Type B pancreatic cell (in vitro differentiated cells): ENCODE results near the gene ARHGEF7. TPM values are rescaled to one million over a fixed set of nuclear protein-coding genes. Genes with fewer than 3 reads are reported as not detected.

Source experiments
- DNase-seq: peaks from one replicate; pipeline ENCODE4 v3.0.0; 2021; ENCODE audit warnings: mixed read lengths; ENCODE audit not compliant: unreplicated experiment; ENCODE audit errors: extremely low spot score
- H3K27ac Mint-ChIP-seq: 2 replicates; pipeline ENCODE4 v1.8.0; 2021; ENCODE audit warnings: mild to moderate bottlenecking, mixed read lengths
- H3K27me3 Mint-ChIP-seq: 2 replicates; pipeline ENCODE4 v1.8.0; 2021; ENCODE audit warnings: mixed read lengths
- H3K36me3 Mint-ChIP-seq: 2 replicates; pipeline ENCODE4 v1.8.0; 2021; ENCODE audit warnings: mixed read lengths
- H3K4me1 Mint-ChIP-seq: one replicate; pipeline ENCODE4 v1.8.0; 2021; ENCODE audit warnings: mixed read lengths; ENCODE audit not compliant: unreplicated experiment
- H3K4me3 Mint-ChIP-seq: 2 replicates; pipeline ENCODE4 v1.8.0; 2021; ENCODE audit warnings: mild to moderate bottlenecking, mixed read lengths
- H3K9me3 Mint-ChIP-seq: 2 replicates; pipeline ENCODE4 v1.8.0; 2021; ENCODE audit warnings: mixed read lengths
- total RNA-seq: library from RNA; stranded (reverse); gene quantifications from 2 replicates; pipeline ENCODE4 v1.2.1, GENCODE V29; 2021; ENCODE audit warnings: low replicate concordance
- TF ChIP-seq, protein P1 (sequence below): fragments of 200-600 bp; sonication (generic); conservative IDR thresholded peaks from 2 replicates; pipeline ENCODE4 v1.5.0; 2021; ENCODE audit warnings: antibody characterized with exemption, mild to moderate bottlenecking

ARHGEF7 gene
- total RNA-seq, 1 donor from 2014 or later, result 103 TPM

DNA sequence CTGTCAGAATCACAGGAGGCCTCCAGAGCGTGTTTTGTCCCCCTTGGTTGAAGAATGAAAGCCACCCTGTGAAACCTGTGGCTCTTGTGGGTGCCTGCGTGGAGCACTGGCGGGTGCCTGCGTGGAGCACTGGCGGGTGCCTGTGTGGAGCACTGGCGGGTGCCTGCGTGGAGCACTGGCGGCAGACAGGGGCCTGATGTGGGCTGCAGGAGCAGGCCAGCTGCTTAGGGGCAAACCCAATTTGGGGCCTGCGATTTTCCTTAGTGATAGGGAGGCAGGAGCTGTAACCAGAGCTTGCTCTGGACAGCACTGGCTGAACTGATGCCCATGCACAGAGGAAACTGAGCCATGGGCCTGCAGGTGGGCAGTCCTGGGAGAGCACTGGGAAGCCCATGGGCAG lies 24.3 kb downstream of the ARHGEF7 start:
- no peaks in the 10 kb centered on the region for H3K36me3 Mint-ChIP-seq
- TF ChIP-seq, protein P1, sequence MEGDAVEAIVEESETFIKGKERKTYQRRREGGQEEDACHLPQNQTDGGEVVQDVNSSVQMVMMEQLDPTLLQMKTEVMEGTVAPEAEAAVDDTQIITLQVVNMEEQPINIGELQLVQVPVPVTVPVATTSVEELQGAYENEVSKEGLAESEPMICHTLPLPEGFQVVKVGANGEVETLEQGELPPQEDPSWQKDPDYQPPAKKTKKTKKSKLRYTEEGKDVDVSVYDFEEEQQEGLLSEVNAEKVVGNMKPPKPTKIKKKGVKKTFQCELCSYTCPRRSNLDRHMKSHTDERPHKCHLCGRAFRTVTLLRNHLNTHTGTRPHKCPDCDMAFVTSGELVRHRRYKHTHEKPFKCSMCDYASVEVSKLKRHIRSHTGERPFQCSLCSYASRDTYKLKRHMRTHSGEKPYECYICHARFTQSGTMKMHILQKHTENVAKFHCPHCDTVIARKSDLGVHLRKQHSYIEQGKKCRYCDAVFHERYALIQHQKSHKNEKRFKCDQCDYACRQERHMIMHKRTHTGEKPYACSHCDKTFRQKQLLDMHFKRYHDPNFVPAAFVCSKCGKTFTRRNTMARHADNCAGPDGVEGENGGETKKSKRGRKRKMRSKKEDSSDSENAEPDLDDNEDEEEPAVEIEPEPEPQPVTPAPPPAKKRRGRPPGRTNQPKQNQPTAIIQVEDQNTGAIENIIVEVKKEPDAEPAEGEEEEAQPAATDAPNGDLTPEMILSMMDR, result no peak
- H3K4me1 Mint-ChIP-seq, result peaks cover 5% of the 10 kb centered on the region
- no peaks in the 10 kb centered on the region for H3K9me3 Mint-ChIP-seq
- H3K27me3 Mint-ChIP-seq, result no peaks in the 10 kb centered on the region
- DNase-seq, result no peak
- H3K27ac Mint-ChIP-seq, result no peak overlapping the region
- no peak overlapping the region for H3K4me3 Mint-ChIP-seq

DNA sequence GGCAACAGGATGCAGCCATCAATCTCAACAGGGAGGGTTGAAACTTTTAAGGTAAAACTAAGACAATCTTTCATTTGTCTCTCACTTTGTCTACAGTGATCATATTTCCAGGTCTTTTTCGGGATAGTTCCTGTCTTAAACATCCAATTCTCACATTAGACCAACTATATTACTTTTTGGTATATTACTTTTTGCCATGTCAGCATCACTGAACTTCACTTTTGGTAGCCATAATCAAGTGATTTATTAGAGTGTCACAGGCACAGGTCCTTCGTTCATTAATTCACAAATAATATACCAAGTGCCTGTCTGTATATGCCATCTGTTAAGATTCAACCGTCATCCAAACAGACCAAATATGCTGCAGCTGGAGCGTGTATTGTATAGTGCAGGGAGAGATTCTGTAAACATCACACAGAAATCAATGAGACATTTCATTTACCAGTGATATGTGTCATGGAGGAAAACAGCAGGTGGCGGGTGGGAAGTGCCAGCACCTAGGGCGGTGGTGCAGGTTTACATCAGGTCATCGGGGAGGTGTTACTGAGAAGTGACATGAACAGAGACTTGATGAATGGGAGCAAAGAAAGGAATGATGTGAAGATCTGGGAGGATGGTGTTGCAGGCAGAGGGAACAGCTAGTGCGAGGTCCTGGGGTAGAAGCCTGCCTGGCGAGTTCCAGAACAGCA lies 24.9 kb downstream of the ARHGEF7 start:
- Mint-ChIP-seq H3K27ac (peak overlapping the region; percentile 75), H3K9me3 (no peaks in the 10 kb centered on the region)

DNA sequence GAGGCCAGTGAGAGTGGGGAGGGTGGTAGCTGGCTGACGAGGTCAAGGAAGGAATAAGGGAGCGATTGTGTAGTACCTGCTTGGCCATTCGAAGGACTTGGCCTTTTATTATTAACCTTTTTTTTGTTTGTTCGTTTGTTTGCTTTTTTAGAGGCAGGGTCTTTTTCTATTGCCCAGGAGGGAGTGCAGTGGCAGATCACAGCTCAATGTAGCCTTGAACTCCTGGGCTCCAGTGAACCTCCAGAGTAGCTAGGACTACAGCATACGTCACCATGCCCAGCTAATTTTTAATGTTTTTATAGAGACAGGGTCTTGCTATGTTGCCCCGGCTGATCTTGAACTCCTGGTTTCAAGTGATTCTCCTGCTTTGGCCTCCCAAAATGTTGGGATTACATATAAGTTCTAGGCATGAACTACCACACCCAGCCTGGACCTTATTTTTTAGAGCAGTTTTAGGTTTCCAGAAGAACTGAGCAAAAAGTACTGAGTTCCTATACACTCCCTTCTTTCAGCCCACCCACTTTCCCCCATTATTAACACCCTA lies 25.5 kb downstream of the ARHGEF7 start:
- H3K4me3 Mint-ChIP-seq, result no peak overlapping the region
- H3K4me1 Mint-ChIP-seq, result peaks cover 5% of the 10 kb centered on the region
- no peaks in the 10 kb centered on the region for H3K36me3 Mint-ChIP-seq
- TF ChIP-seq, protein P1, result no peak
- peak overlapping the region; percentile 75 for H3K27ac Mint-ChIP-seq
- no peaks in the 10 kb centered on the region for H3K9me3 Mint-ChIP-seq
- no peaks in the 10 kb centered on the region for H3K27me3 Mint-ChIP-seq
- no peak for DNase-seq

More for the DNA sequence above, 24.9 kb downstream of the ARHGEF7 start:
- no peak overlapping the region for H3K4me3 Mint-ChIP-seq
- TF ChIP-seq, protein P1, result no peak
- H3K4me1 Mint-ChIP-seq, result peaks cover 5% of the 10 kb centered on the region
- no peaks in the 10 kb centered on the region for H3K27me3 Mint-ChIP-seq
- no peak for DNase-seq
- H3K36me3 Mint-ChIP-seq, result no peaks in the 10 kb centered on the region

DNA sequence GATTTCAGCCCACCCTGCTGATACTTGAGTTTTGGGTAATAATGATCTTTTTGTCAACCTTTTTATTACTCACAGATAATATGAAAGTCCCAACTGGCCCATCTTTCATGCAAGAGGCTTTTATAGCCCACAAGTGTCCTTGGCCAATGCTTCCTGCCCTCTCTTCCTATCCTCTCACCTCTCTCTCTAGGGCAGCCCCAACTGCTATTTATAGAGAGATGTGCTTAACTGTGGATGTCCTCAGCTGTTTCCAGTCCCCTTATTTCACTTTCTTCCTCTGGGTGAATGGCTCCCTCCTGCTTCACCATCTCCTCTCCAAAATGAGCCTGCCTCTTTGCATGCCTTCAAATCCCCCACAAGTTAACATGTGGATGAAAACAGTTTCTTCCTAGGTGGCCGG lies 27.4 kb downstream of the ARHGEF7 start:
- H3K27me3 Mint-ChIP-seq, result no peaks in the 10 kb centered on the region
- TF ChIP-seq, protein P1, result no peak
- no peaks in the 10 kb centered on the region for H3K36me3 Mint-ChIP-seq
- H3K4me3 Mint-ChIP-seq, result no peak overlapping the region
- no peak overlapping the region for H3K27ac Mint-ChIP-seq
- H3K9me3 Mint-ChIP-seq, result no peaks in the 10 kb centered on the region
- H3K4me1 Mint-ChIP-seq, result peaks cover 5% of the 10 kb centered on the region
- DNase-seq, result no peak

DNA sequence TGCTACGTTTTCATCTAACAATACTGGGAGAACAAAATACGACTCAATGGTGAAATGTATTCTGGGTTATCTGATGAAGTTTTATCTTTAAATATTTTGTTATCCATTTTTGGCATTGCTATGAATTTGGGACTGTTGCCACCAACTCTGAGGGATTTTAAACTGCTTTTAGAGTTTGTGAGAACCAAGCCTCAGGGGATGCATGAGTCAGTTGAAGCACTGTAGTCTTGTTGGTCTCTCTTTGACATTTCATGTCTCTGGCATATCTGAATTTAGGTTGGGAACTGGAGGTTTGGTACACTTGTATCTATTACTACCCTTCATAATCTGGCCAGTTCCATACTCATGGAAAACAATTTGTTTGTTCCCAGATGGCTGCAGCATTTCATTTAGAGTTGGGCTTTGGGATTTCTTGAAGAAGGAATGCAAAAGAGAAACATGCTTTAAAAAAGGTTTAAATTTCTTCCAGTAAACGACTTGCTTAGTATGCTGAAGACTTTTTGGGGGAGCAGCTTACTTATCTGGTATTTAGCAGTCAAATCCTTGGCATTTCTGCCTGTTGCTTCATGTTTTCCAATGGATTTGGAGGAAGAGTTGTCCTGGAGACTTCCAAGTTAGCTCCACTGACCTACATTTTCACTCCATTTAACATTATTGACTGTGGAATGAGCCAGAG lies 28.9 kb downstream of the ARHGEF7 start:
- TF ChIP-seq, protein P1, result no peak
- Mint-ChIP-seq H3K27ac (no peak overlapping the region), H3K9me3 (no peaks in the 10 kb centered on the region), H3K4me3 (no peak overlapping the region), H3K27me3 (no peaks in the 10 kb centered on the region), H3K36me3 (no peaks in the 10 kb centered on the region), H3K4me1 (peaks cover 5% of the 10 kb centered on the region)
- no peak for DNase-seq
